Keratinocyte (primary cell): ENCODE results near the gene DLL1. TPM values are rescaled to one million over a fixed set of nuclear protein-coding genes. Genes with fewer than 3 reads are reported as not detected.

Experiments
- DNase-seq: peaks from one replicate; pipeline ENCODE4 v3.0.0-alpha.2; 2011; ENCODE audit warnings: low read depth, missing footprints, low spot score
- FAIRE-seq: peaks from 2 replicates; lab custom pipeline; 2011; peaks lifted over from hg19 to GRCh38; lab: Jason Lieb, UNC
- H2AFZ ChIP-seq: 2 replicates; pipeline ENCODE4 v1.6.0; 2012; ENCODE audit warnings: low read length, control low read depth, inconsistent platforms; ENCODE audit not compliant: control insufficient read depth
- H3K27ac ChIP-seq: 2 replicates; pipeline ENCODE4 v1.5.1; 2011; ENCODE audit warnings: low read length; ENCODE audit not compliant: control insufficient read depth, insufficient read depth
- H3K27me3 ChIP-seq: 3 replicates; pipeline ENCODE4 v1.6.0; 2011; ENCODE audit warnings: low read length; ENCODE audit not compliant: control insufficient read depth, insufficient read depth; ENCODE audit errors: extremely low read depth
- H3K36me3 ChIP-seq, 2 experiments: 2 replicates in 1 of 2; 3 replicates in 1 of 2; pipeline ENCODE4 v1.5.1; 2011; ENCODE audit warnings: low read length in 2 of 2, mild to moderate bottlenecking in 1 of 2; ENCODE audit not compliant: control insufficient read depth in 2 of 2, insufficient read depth in 2 of 2; ENCODE audit errors: extremely low read depth in 1 of 2
- H3K4me1 ChIP-seq: 3 replicates; pipeline ENCODE4 v1.5.1; 2011; ENCODE audit warnings: low read length; ENCODE audit not compliant: control insufficient read depth, insufficient read depth; ENCODE audit errors: extremely low read depth
- H3K4me2 ChIP-seq: 3 replicates; pipeline ENCODE4 v1.6.0; 2011; ENCODE audit warnings: low read depth, low read length; ENCODE audit not compliant: control insufficient read depth, insufficient read depth; ENCODE audit errors: extremely low read depth
- H3K4me3 ChIP-seq, 3 experiments: fragments of 200-600 bp in 1 of 3; sonication (generic) in 1 of 3; 2 replicates in 2 of 3; 3 replicates in 1 of 3; pipeline ENCODE4 v1.5.1; 2011 to 2016; ENCODE audit warnings: low read length in 3 of 3, mild to moderate bottlenecking in 3 of 3, control low read depth in 2 of 3, inconsistent platforms in 1 of 3, low read depth in 1 of 3, mixed read lengths in 1 of 3, mixed run types in 1 of 3, moderate library complexity in 1 of 3; ENCODE audit not compliant: control insufficient read depth in 2 of 3, insufficient read depth in 2 of 3; ENCODE audit errors: extremely low read depth in 1 of 3
- H3K79me2 ChIP-seq: 2 replicates; pipeline ENCODE4 v1.6.0; 2012; ENCODE audit warnings: low read length; ENCODE audit not compliant: control insufficient read depth, insufficient read depth
- H3K9ac ChIP-seq: 3 replicates; pipeline ENCODE4 v1.6.0; 2011; ENCODE audit warnings: low read length; ENCODE audit not compliant: control insufficient read depth, insufficient read depth; ENCODE audit errors: extremely low read depth
- H3K9me1 ChIP-seq: 3 replicates; pipeline ENCODE4 v1.6.0; 2011; ENCODE audit warnings: low read length; ENCODE audit not compliant: control insufficient read depth, insufficient read depth; ENCODE audit errors: extremely low read depth
- H3K9me3 ChIP-seq: 2 replicates; pipeline ENCODE4 v1.5.1; 2012; ENCODE audit warnings: low read depth, low read length; ENCODE audit not compliant: control insufficient read depth
- H4K20me1 ChIP-seq: 3 replicates; pipeline ENCODE4 v1.6.0; 2011; ENCODE audit warnings: low read length; ENCODE audit not compliant: control insufficient read depth, insufficient read depth; ENCODE audit errors: extremely low read depth
- CTCF ChIP-seq, 3 experiments: IDR thresholded peaks in 1 of 3; conservative IDR thresholded peaks in 1 of 3; optimal IDR thresholded peaks in 1 of 3; 2 replicates in 2 of 3; 3 replicates in 1 of 3; pipeline versions ENCODE3 to v1.5.1; 2011; ENCODE audit warnings: low read length in 3 of 3, mild to moderate bottlenecking in 3 of 3, moderate library complexity in 2 of 3, control low read depth in 1 of 3, inconsistent platforms in 1 of 3; ENCODE audit not compliant: insufficient read depth in 2 of 3; ENCODE audit errors: extremely low read depth in 1 of 3
- EZH2 ChIP-seq: IDR thresholded peaks from one replicate; pipeline ENCODE4 v1.6.1; 2012; ENCODE audit warnings: inconsistent platforms, mild to moderate bottlenecking, low read length, moderate library complexity
- dilution Hi-C: fragments of 300-500 bp; cut with MboI; formaldehyde crosslinking; loops from one replicate; pipeline ENCODE4 v1.7.0; 2020; ENCODE audit warnings: low sequenced_read_pairs; ENCODE audit not compliant: extremely low pct_ligation_motif_present
- polyA plus RNA-seq, 5 experiments: library from polyadenylated mRNA; depleted of rRNA in 3 of 5; stranded (reverse) in 3 of 5; stranded (forward) in 1 of 5; unstranded in 1 of 5; fragments of >200 nt; gene quantifications; 1 replicate in 1 of 5; 2 replicates in 3 of 5; 3 replicates in 1 of 5; pipeline versions ENCODE4 v1.2.1 to v1.2.3, GENCODE V29; 2011 to 2012; ENCODE audit warnings: missing spikeins in 2 of 5, low read depth in 1 of 5, low replicate concordance in 1 of 5

The DLL1 gene
- polyA plus RNA-seq, 1 donor (not counting 4 experiments of a cell fraction or from before 2014, with no cell fraction given): 8.2 TPM

- H3K27me3 ChIP-seq: no peaks in the 10 kb centered on the region
These were observed 55.3 kb downstream of the DLL1 start for GRCh38 chr6:170235391-170236125.

GRCh38 chr6:170234419-170234818, 56.5 kb downstream of the DLL1 start:
- TF ChIP-seq CTCF (optimal IDR thresholded peaks at IDR 0.05 in 1 of 3, IDR thresholded peaks at IDR 0.05 in 1 of 3, conservative IDR thresholded peaks at IDR 0.05 in 1 of 3; ENCODE audit: extremely low read depth in 1 of 3, insufficient read depth in 2 of 3, low read length in 3 of 3) (no peak), EZH2 (no peak)
- no peak overlapping the region for H2AFZ ChIP-seq
- H3K4me3 ChIP-seq: no peak overlapping the region
- no peaks in the 10 kb centered on the region for H3K79me2 ChIP-seq
- DNase-seq (no peak), FAIRE-seq (no peak)
- H3K9ac ChIP-seq: no peak overlapping the region
- H3K4me1 ChIP-seq: peaks cover 11% of the 10 kb centered on the region
- no peaks in the 10 kb centered on the region for H3K9me3 ChIP-seq
- H3K27me3 ChIP-seq: no peaks in the 10 kb centered on the region
- no peak overlapping the region for H3K27ac ChIP-seq
- no peaks in the 10 kb centered on the region for H3K9me1 ChIP-seq
- no peaks in the 10 kb centered on the region for H3K36me3 ChIP-seq
- H3K4me2 ChIP-seq: no peak overlapping the region
- dilution Hi-C loops: no loop called here
- no peaks in the 10 kb centered on the region for H4K20me1 ChIP-seq

More at GRCh38 chr6:170235391-170236125, 55.3 kb downstream of the DLL1 start:
- H3K9ac ChIP-seq: no peak overlapping the region
- no peaks in the 10 kb centered on the region for H4K20me1 ChIP-seq
- H3K9me1 ChIP-seq: no peaks in the 10 kb centered on the region
- no peaks in the 10 kb centered on the region for H3K9me3 ChIP-seq
- H2AFZ ChIP-seq: no peak overlapping the region
- TF ChIP-seq CTCF (optimal IDR thresholded peaks at IDR 0.05 in 1 of 3, IDR thresholded peaks at IDR 0.05 in 1 of 3, conservative IDR thresholded peaks at IDR 0.05 in 1 of 3; ENCODE audit: extremely low read depth in 1 of 3, insufficient read depth in 2 of 3, low read length in 3 of 3) (no peak), EZH2 (no peak)
- H3K4me2 ChIP-seq: no peak overlapping the region
- dilution Hi-C loops: no loop called here
- no peak overlapping the region for H3K27ac ChIP-seq
- DNase-seq (no peak), FAIRE-seq (no peak)
- H3K79me2 ChIP-seq: no peaks in the 10 kb centered on the region
- no peak overlapping the region for H3K4me3 ChIP-seq
- no peaks in the 10 kb centered on the region for H3K36me3 ChIP-seq
- H3K4me1 ChIP-seq: peaks cover 11% of the 10 kb centered on the region
